Kasumi-1 (cell line): Measurements from ENCODE around the gene ATRIP.
"Not testable (repeated sequence)": the region's sequence is repeated elsewhere in the genome, so short reads cannot be mapped to it uniquely, and the experiment has no call there.

ENCODE experiments used
- DNase-seq, 2 experiments: peaks; one replicate each; lab custom pipeline; 2025; lab: John Stamatoyannopoulos, UW

Gene ATRIP

DNA sequence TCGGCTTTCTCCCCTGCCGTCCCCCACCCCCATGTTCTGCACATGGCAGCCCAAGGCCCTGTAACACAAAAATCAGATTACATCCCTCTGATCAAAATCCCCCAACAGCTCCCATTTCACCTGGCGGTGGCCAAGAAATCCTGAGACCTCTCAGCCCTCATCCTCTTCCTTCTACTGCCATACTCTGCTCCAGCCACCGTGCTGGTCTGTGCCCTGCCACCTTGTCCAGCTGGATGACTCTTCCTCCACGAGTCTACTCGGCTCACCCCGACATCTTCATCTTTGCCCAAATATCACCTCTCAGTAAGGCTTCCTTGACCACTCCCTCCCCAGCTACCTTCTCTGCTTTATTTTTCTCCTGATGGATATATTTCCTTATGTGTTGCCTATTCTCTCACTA is 9.7 kb upstream of the ATRIP start:
- no peak for DNase-seq

DNA sequence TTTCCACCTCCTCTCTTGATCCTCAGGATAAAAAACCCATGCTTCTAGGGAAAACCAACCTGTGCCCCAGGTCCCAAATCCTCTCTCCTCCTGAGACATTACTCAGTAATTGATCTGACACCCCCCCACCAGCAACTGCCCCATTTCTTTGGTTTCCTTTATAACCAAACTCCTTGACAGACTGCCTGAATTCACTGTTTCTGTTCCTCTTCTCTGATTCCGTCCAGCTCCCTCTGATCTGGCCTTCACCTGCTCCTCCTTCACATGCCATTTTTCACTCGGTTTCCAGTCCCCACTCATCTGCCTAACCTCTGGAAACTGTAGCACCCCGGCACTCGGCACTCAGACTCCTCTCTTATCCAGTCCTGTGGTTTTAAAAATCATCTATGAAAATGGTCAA is 8.7 kb upstream of the ATRIP start:
- no peak for DNase-seq

DNA sequence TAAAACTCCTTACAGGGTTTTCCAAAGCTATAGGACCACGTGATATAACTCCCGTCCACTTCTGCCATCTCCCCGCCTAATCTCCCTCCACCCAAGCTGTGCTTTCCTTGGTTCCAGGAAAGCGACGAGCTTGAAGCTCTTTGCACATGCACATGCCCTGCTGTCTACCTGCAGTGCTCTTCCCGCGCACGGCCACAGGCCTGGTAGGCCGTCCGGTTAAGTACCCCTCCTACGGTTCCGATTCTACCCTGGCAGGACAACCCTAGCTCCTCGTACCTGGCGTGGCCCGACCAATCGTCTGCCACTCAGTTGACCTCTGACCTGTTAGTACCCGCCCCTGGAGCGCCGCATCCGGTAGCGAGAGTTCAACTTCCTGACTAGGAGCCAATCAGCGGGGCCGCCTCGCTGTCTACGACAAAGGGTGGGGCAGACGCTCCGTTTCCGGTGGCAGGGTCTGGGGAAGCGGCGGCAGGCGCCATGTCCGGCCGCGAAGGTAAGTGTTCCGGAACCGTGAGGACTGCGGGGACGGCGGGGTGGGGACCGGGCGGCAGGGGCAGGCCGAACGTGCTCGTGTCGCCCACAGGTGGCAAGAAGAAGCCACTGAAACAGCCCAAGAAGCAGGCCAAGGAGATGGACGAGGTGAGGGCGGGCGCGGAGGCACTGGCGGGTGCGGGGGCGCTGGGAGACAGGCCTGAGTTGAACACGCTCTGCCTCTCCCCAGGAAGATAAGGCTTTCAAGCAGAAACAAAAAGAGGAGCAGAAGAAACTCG is 6.5 kb upstream of the ATRIP start, which contains the start of the genes CCDC51 and TMA7:
Gene CCDC51 (minus strand): TSS at position 300 of the 770 bp plus-strand sequence. CDS start 4,991 bp downstream, outside the sequence.
Gene TMA7 (plus strand): TSS at position 438 of the 770 bp plus-strand sequence. CDS start 40 bp downstream, at position 478.
- DNase-seq, result peak; percentile 98

DNA sequence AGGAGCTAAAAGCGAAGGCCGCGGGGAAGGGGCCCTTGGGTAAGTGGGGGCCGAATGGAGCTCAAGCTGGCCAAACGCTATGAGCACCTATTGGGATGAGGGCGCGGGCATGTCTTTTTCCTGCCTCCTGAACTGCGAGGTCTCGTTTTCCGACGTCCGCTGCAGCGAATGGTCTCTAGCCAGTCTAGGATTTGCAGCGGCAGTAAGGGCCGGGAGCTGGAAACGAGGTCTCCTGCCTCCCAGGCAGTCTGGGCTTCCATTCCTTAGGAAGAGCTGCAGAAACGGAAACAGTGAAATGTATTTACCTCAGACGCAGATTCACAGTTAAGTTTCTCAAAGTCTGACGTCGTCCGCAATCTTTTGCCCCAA is 6.0 kb upstream of the ATRIP start:
- peak in 1 of 2 experiments; percentile 7 for DNase-seq

DNA sequence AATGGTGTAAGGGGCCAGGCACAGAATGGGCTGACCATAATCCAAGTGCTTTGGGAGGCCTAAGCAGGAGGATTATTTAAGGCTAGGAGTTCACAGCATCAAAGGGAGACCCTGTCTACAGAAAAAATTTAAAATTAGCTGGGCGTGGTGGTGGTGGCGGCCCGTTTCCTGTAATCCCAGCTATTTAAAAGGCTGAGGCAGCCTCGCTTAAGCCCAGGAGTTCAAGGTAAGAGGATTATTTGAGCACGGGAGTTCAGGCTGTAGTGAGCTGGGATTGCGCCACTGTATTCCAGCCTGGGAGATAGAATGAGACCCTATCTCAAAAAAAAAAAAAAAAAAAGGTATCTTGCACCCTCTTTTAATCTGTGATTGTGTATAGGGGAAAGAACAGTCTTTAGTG is 4.6 kb upstream of the ATRIP start:
- no peak for DNase-seq

DNA sequence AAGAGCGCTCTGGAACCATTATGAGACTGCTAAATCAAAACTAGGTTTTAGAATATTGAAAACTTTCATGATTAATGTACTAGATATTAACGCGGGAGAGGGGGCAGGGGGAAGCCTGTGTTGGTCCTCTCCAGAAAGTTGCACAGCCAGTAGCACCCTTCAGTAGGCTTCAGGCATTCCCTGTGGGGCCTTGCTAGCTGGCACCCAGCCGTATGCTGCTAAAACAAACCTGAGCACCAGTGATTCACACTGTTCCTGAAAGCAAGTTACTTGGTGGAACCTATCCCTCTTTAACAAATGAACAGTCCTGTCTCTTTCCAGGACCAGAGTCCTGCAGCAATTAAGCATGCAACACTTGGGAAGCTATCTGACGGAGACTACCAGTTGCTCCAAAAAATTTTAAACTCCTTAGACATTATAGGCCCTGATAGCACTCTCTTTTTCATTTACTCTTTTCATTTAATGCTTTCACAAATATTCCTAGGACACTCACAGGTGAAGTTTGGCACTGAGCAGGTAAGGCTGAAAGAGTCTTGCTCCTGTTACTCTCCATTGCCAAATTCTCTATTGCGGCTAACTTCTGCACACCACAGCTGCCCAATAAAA is 1.2 kb upstream of the ATRIP start:
- no peak for DNase-seq

DNA sequence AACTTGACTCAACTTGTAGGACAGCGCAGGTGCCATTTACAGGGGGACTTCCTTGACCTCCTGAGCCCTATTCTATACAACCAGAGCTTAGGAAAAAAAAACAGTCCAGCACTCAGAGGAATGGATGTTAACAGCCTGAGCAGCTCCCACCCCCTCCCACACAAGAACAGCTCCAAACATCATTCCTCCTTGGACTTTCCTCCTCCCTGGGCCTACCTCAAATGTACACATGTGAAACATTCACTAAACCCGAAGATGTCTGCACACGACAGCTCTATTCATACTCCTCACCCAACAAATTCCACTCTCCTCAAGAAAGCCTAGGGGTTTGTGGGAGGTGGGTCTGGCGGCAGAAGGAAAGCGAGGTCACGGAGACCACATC is 503 bp upstream of the ATRIP start:
- DNase-seq, result no peak

DNA sequence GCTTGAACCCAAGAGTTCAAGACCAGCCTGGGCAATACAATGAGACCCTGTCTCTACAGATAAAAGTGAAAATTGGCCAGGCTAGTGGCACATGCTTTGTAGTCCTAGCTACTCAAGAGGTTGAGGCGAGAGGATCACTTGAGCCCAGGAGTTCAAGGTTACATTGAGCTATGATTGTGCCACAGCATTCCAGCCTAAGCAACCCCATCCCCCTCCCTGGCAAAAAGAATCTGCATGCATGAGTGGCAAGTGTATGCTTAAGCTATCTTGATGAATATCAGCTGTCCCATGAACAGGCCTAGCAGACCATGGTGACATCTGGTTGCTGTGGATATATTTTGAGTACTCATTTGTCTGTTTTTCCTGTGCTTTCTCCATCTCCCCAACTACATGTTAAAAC is 4.7 kb downstream of the ATRIP start:
- no peak for DNase-seq

DNA sequence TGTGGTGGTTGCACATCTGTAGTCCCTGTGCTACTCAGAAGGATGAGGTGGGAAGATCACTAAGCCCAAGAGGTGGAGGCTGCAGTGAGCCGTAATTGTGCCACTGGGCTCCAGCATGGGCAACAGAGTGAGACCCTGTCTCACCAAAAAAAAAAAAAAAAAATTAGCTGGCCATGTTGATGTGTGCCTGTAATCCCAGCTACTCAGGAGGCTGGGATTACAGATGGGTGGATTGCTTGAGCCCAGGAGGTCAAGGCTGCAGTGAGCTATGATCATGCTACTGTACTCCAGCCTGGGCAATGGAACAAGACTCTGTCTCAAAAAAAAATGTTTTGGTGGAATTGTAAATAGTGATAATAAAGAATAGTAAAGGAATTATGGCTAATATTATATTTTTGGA is 9.9 kb downstream of the ATRIP start:
- no peak for DNase-seq

DNA sequence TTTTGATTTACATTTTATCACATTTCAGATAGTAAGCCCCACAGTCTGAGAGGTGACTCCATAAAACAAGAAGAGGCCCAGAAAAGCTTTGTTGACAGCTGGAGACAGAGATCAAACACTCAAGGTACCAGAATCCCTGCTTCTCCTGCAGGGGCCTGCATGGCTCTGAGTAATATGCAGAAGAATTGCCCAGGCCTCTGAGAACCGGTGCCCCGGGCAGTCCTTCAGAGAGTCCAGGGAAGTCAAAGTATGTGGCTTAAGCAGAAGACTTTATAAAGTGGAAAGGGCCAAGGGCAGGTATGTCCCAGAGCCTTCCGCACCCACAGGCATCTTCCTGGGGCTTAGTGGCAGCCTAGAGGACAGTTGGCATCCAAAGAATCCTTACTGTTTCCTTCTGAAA is 12.8 kb downstream of the ATRIP start:
- DNase-seq, result no peak

DNA sequence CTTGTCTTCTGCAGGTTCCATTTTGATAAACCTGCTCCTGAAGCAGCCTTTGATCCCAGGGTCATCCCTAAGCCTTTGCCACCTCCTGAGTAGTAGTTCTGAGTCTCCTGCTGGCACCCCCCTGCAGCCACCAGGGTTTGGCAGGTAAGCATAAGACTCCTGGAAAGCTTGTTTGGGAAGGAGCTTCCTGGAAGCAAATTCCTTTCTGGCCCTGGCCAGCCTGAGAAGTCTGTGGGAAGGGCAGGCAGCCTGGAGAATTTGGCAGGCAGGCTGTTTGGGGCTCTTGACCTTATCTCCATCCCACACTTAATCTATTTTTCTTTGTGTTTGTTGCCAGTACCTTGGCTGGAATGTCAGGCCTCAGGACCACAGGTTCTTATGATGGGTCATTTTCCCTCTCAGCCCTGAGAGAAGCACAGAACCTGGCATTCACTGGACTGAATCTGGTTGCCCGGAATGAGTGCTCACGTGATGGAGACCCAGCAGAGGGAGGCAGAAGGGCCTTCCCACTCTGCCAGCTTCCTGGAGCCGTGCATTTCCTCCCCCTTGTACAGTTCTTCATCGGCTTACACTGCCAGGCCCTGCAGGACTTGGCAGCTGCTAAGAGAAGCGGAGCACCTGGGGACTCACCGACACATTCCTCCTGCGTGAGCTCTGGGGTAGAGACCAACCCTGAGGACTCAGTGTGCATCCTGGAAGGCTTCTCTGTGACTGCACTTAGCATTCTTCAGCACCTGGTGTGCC is 13.4 kb downstream of the ATRIP start:
- no peak for DNase-seq

DNA sequence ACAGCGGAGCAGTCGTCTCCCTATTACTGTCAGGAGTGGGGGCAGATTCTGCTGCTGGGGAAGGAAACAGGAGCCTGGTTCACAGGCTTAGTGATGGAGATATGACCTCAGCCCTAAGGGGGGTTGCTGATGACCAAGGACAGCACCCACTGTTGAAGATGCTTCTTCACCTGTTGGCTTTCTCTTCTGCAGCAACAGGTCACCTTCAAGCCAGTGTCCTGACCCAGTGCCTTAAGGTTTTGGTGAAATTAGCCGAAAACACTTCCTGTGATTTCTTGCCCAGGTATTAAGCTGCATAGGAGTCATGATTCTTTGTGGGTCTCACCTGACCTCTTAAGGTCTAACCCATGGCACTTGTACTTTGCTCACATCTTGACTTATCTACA is 14.0 kb downstream of the ATRIP start:
- DNase-seq, result no peak

DNA sequence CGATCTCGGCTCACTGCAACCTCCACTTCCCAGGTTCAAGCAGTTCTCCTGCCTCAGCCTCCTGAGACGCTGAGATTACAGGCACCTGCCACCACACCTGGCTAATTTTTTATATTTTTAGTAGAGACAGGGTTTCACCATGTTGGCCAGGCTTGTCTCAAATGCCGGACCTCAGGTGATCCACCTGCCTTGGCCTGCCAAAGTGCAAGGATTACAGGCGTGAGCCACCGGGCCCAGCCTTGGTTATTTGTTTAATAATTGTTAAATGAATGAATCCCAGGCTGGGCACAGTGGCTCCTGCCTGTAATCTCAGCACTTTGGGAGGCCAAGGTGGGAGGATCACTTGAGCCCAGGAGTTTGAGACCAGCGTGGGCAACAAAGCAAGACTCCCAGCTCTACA is 15.2 kb downstream of the ATRIP start:
- DNase-seq, result not testable (repeated sequence)

DNA sequence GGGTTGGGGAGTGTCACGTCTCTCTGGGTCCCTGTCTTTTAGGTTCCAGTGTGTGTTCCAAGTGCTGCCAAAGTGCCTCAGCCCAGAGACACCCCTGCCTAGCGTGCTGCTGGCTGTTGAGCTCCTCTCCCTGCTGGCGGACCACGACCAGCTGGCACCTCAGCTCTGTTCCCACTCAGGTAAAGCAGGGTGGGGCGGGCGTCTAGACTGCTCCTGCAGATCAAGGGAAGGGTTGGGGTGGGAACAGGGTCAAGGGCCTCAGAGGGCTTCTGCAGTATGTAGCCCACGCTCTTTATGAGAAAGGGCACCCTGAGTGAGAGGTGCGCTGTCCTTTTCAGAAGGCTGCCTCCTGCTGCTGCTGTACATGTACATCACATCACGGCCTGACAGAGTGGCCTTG is 17.2 kb downstream of the ATRIP start:
- no peak for DNase-seq

DNA sequence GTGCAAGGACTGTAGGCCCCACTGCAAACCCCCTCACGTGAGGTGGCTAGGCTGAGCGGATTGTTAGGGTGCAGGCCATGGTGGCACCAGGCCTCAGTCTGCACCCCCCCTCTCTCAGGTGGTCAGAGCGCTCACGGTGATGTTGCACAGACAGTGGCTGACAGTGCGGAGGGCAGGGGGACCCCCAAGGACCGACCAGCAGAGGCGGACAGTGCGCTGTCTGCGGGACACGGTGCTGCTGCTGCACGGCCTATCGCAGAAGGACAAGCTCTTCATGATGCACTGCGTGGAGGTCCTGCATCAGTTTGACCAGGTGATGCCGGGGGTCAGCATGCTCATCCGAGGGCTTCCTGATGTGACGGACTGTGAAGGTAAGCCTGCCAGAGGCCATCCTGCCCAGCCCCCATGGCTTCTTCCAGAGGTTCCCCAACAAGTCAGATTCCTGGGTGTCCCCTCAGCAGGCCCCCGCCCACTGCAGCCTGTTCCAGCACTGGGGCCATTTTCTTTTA is 18.2 kb downstream of the ATRIP start:
- no peak for DNase-seq

DNA sequence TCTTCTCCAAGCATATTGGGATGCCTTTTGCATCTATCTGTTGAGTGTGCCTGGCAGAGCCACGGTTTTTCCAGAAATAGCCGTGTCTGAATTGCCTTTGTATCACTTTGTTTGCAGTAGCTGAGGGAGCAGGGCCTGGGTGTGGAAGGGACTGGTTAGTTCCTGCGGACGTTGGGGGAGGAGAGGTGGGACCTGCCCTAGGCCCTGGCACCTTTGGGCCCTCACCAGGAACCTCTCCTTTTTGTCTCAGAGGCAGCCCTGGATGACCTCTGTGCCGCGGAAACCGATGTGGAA is 18.6 kb downstream of the ATRIP start:
- DNase-seq, result no peak

DNA sequence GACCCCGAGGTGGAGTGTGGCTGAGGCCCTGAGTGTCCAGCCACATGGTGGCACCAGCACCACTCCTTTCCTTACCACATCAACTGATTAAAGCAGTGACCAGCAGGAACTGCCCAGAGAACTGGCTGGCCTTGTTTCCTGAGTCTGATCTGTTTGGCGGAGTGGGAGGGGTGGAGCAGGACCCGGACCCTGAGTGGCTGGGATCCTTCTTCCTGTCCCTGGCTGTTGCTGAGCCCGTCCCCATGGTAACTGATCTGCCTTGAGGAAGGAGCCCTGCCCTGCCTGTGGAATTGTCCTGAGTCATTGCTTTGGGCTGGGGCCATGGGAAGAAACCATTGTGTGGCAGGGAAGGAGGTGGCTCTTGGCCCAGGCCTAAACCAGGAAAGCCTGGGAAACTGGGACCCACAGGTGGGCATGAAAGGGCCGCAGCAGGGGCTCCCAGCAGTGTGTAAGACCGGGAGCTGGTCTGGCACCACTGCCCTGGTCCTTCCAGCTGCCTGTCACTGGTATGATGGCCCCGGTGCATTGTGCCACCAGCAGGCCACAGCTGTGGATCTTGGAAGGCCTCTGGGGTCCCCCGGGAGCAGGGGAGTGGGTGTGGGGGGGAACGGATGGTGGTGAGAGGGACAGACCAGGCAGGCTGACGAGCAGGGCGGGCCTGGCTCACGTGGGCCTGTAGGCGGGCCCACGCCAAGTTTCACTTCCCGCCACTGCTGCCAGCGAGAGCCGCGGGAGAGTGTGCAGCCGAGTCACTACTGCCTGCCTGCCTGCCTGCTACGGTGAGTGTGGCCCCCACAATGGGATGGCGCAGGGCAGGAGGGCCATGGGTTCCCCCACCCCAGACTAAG is 19.2 kb downstream of the ATRIP start:
- peak; percentile 43 to 49 for DNase-seq

DNA sequence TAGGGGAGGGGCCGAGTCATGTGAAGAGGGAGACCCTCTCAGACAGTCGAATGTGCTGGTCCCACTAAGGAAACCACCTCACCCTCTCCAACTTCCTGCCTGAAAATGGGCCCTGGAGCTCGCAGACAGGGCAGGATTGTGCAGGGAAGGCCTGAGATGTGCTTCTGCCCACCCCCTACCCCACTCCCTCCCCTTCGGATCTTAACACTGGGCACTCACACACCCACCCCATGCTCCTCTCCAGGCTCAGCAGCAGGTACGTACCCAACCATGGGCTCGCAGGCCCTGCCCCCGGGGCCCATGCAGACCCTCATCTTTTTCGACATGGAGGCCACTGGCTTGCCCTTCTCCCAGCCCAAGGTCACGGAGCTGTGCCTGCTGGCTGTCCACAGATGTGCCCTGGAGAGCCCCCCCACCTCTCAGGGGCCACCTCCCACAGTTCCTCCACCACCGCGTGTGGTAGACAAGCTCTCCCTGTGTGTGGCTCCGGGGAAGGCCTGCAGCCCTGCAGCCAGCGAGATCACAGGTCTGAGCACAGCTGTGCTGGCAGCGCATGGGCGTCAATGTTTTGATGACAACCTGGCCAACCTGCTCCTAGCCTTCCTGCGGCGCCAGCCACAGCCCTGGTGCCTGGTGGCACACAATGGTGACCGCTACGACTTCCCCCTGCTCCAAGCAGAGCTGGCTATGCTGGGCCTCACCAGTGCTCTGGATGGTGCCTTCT is 20.0 kb downstream of the ATRIP start:
- DNase-seq, result no peak

DNA sequence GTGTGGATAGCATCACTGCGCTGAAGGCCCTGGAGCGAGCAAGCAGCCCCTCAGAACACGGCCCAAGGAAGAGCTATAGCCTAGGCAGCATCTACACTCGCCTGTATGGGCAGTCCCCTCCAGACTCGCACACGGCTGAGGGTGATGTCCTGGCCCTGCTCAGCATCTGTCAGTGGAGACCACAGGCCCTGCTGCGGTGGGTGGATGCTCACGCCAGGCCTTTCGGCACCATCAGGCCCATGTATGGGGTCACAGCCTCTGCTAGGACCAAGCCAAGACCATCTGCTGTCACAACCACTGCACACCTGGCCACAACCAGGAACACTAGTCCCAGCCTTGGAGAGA is 20.5 kb downstream of the ATRIP start:
- DNase-seq, result no peak

DNA sequence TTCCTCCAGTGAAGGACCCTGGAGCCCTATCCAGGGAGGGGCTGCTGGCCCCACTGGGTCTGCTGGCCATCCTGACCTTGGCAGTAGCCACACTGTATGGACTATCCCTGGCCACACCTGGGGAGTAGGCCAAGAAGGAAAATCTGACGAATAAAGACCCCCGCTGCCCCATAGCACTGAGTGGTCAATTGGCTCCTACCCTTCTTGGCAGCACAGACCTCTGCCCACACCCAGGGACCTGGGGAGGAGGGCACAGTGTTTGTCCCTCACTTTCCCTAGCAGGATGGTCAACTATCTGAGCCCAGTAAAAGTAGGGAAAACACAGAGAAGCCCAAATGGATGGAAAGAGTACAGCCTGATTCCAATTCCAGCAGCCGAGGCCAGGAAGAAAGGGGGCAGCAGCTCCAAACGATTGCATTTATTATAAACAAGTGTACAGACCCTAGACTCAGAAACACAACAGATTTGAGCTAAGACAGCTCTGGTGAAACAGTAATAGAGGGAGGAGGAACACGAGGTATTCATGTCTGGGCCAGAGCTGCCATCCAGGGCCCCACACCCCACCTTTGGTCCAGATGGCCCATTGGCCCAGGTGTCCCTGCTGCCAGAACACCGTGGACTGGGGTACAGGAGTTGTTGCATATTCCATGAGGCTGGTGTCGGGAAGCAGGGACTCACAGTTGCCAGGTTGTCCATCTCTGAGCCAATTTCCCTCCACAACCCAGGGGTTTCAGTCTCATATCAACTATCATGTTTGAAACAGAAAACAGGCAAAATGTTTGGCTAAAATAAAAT is 21.1 kb downstream of the ATRIP start:
- DNase-seq, result no peak

DNA sequence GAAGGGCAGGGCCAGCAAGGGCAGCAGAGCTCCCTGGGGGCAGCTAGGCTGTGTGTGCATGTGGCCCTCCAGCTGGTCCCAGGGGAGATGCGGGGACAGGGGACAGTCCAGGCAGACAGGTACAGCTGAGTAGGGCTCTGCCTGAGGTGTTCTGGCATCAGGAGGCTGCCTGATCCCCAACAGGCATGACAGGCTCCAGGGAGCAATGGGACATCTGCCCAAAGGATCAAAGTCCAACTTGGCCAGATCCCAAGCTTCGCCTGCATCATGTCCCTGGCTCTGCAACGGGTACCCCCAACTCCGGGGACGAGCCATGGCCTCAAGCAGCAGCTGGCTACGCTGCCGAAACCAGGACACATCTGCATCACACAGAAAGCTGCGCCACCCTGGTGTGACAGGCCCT is 21.8 kb downstream of the ATRIP start:
- DNase-seq, result no peak
